DMS53 treated with DMSO at 0.1 percent for 48 hours (cell line): ENCODE measurements around the gene FICD.

ENCODE experiments used
- DNase-seq: peaks from one replicate; lab custom pipeline; 2025; ENCODE audit not compliant: unreplicated experiment; lab: John Stamatoyannopoulos, UW

FICD gene

DNA sequence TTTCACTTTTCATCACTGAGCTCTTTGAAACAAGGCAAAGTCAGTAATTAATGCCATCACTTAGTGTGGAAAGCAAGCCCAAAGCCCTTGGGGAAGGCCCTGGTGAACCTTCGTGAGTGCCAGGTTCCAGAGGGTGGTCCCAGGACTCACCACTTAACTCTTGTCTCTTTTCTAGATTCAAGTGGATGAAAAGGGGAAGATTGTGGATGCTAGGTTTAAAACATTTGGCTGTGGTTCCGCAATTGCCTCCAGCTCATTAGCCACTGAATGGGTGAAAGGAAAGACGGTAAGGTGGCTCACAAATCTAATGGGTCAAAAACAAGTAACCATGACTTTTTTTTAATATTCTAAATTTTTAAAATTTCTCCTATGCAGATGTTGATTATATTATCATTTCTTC is 50.1 kb downstream of the FICD start:
- DNase-seq = no peak

DNA sequence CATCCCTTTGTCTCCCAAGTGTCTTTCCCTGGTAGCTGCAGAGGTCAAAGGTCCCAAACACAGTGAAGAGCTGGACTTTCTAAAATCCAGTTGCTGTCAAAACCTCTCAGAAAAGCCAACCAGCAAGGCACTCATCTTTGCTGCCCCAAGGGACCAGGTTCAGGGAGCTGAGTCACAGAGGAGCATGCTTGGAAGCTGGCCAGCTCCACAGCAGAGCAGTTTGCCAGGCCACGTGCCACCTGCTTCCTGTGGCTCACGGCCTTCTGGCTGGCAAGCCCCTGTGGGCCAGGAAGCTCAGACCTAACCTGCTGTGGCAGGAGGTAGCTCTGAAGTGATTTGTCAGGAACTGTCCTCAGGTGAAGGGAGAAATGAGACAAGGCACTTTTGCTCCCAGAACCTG is 50.9 kb downstream of the FICD start:
- peak; percentile 95 for DNase-seq

DNA sequence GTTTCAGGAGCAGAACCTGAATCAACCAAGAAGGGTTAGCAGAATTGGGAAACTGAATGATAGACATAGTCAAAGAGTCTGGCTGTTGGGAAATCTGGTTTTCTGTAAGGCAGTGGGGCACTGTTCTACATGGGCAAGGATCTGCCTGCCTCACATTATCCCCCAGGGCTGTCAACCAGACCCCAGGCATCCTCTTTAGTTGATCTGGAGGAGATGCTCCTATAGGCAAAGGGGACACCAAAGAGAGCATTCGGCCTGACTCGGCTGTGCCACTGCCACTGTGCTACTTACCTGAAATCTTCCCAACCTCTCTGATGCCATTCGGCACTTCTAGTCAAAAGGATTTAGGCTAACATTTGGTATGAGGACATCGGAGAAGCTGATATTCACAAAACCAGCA is 51.4 kb downstream of the FICD start:
- no peak for DNase-seq

DNA sequence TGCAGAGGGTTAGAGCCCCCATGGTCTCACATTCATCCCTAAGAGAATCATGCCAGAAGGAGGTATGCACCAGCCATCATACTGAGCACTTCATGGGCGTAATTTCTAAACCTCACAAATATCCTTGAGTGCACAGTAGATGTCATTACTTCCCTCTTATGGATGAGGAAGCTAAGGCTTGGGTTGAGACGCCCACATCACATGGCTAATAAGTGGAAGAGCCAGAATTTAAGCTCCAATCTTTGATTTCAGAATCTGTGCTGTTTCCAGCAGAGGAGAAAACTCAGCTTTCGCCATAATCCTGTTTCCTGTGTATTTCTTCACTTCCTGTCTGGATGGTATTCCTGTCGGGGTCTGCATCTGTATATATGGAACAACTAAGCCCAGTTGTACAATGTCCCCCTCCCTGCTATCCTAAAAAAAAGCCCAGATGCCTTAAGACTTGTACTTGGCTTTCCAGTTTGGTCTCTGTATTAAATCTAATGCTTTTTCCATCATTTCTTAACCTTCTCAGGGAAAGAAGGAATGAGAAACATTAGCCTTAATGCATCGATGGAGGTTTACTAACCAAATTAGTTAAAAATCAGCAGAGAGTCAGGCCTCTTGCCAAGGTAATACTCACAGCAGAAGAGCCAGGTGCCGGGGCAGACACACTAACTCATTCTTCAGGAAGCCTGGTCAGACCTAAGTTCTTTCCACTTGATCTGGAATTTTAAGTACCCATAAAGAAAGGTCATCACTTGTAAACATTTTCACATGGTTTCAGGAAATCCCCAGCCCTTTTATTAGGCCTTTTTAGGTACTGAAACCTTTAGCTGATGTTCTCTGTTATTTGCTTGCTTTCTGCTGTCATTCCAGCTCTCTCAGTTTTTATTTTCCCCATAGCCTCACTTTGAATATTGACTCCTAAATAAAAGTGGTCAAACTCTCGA is 52.6 kb downstream of the FICD start:
- no peak for DNase-seq

DNA sequence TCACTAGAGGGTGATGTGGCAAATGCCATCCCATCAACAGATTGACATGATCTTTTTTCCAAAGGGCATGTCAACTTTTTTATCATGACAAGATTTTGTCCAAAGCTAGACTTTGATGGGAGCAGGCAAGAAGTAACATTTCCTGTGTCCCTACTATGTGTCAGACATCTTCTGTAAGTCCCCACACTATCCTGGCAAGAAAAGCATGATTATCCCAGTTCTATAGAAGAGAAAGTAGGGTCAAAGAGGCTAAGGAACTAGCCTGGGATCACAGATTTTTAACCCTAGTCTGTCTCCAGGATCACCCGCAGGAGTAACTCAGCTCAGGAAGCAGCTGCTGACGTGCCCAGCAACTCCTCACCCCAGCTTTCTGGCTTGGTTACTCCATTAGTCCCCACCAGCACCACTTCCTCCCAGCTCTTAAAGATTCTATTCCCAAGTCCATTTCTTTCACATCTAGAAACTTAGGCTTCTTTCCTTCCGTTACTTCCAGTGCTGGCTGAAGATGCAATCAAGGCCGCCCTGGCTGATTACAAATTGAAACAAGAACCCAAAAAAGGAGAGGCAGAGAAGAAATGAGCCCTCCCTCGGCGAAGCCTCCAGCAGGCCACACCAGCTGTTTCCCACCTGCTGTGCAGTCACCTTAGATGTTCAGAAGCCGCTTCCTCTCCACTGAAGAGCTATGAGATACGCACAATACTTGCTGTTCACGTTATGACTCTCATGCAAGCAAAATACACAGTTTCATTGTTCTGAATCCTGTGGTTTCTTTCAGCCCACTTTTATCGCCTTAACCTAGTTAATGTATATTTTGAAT is 53.5 kb downstream of the FICD start:
- DNase-seq = no peak
